C4-2B (cell line): ENCODE measurements around the gene CCDC171.

Source experiments
- H3K27ac ChIP-seq: fragments of 450-650 bp; 2 replicates; pipeline ENCODE4 v1.5.1; 2017
- CTCF ChIP-seq: fragments of 450-650 bp; conservative IDR thresholded peaks from 2 replicates; pipeline ENCODE4 v1.5.1; 2017; ENCODE audit warnings: mild to moderate bottlenecking
- ZFX ChIP-seq: fragments of 450-650 bp; IDR thresholded peaks from 2 replicates; pipeline ENCODE4 v1.6.1; 2017

The CCDC171 gene

DNA sequence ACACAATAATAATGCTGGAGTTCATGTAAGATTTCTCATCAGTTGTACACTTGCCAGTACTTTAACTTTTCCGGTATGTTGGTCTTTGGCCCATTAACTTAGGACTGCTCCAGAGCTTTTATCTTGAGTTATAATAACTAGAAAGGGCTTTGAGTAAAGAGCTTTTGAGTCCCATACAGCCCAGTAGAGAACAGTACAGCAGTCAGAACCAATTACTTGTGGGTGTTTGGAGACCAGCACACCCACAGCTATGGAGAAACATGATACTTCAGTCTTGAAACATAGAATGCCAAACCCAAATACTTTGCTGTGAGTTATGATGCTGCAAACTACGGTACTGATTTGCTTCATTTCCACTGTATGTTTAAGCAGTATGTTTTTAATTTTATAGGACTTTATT, 374.3 kb downstream of the CCDC171 start:
- no peak for TF ChIP-seq CTCF
- TF ChIP-seq ZFX, result no peak
- no peak overlapping the region for H3K27ac ChIP-seq

- H3K27ac ChIP-seq, result no peak overlapping the region
- TF ChIP-seq ZFX (no peak), CTCF (no peak)
These were observed 382.9 kb downstream of the CCDC171 start for GRCh38 chr9:15935661-15936305.

GRCh38 chr9:15936306-15936921, 383.6 kb downstream of the CCDC171 start:
- H3K27ac ChIP-seq, result no peak overlapping the region
- no peak for TF ChIP-seq ZFX
- TF ChIP-seq CTCF, result no peak

- no peak overlapping the region for H3K27ac ChIP-seq
- TF ChIP-seq ZFX (no peak), CTCF (peak; percentile 7)
These were observed 390.1 kb downstream of the CCDC171 start for GRCh38 chr9:15942831-15943424.

GRCh38 chr9:15944341-15944740, 391.5 kb downstream of the CCDC171 start:
- no peak for TF ChIP-seq CTCF
- no peak for TF ChIP-seq ZFX
- H3K27ac ChIP-seq, result no peak overlapping the region

GRCh38 chr9:15959663-15960062, 406.8 kb downstream of the CCDC171 start:
- TF ChIP-seq ZFX (no peak), CTCF (no peak)
- H3K27ac ChIP-seq, result no peak overlapping the region

- TF ChIP-seq ZFX (no peak), CTCF (no peak)
- no peak overlapping the region for H3K27ac ChIP-seq
These were observed 408.4 kb downstream of the CCDC171 start for GRCh38 chr9:15961217-15961616.
